H1 (cell line): Measurements from ENCODE around the gene QRICH2. TPM values are rescaled to one million over a fixed set of nuclear protein-coding genes. Genes with fewer than 3 reads are reported as not detected.

Source experiments
- ATF2 ChIP-seq: IDR thresholded peaks from 2 replicates; pipeline ENCODE4 v1.6.1; 2012; ENCODE audit warnings: low read length, inconsistent platforms
- CBX8 ChIP-seq: fragments of 300-800, 300-1000 bp; sonication (generic); IDR thresholded peaks from 2 replicates; pipeline ENCODE4 v1.7.1; 2016; ENCODE audit warnings: low read depth, low read length, borderline replicate concordance
- CHD7 ChIP-seq: fragments of 300-600 bp; sonication (generic); IDR thresholded peaks from 2 replicates; pipeline ENCODE4 v1.7.1; 2012; ENCODE audit warnings: low read length, moderate library complexity, mild to moderate bottlenecking, inconsistent platforms; ENCODE audit not compliant: insufficient replicate concordance
- EGR1 ChIP-seq: IDR thresholded peaks from 2 replicates; pipeline ENCODE4 v1.6.1; 2011; ENCODE audit warnings: low read depth, low read length, borderline replicate concordance
- POU5F1 ChIP-seq: IDR thresholded peaks from 2 replicates; pipeline ENCODE4 v1.6.1; 2011; ENCODE audit warnings: low read depth, mild to moderate bottlenecking, low read length, moderate library complexity
- RBBP5 ChIP-seq: IDR thresholded peaks from 2 replicates; pipeline ENCODE4 v1.7.1; 2012; ENCODE audit warnings: low read depth, mild to moderate bottlenecking, inconsistent platforms, low read length, moderate library complexity, borderline replicate concordance
- SIN3A ChIP-seq, 2 experiments: IDR thresholded peaks in 1 of 2; conservative IDR thresholded peaks in 1 of 2; 2 replicates each; pipeline ENCODE4 v1.6.1; 2011 to 2012; ENCODE audit warnings: low read length in 2 of 2, improper control_type of control experiment in 1 of 2, low read depth in 1 of 2, mild to moderate bottlenecking in 1 of 2
- polyA plus RNA-seq, 7 experiments: library from polyadenylated mRNA; depleted of rRNA in 3 of 7; stranded (reverse) in 5 of 7; unstranded in 2 of 7; fragments of >200 nt in 5 of 7; fragments of 200-250 nt in 2 of 7; gene quantifications; 1 replicate in 5 of 7; 2 replicates in 1 of 7; 4 replicates in 1 of 7; pipeline versions ENCODE4 v1.2.1 to v1.2.3, GENCODE V29; 2011 to 2013; ENCODE audit warnings: missing spikeins in 2 of 7, mixed read lengths in 2 of 7
- total RNA-seq: library from RNA; stranded (reverse); fragmentation: NEBNext Ultra II Directional; extraction: Animal tissue kit (Norgen Biotek cat#: 25700); gene quantifications from 2 replicates; pipeline ENCODE4 v1.2.1, GENCODE V29; 2021

Gene QRICH2
- total and polyA plus RNA-seq, 2 of the 8 experiments (the other 6 are each of a cell fraction or from before 2014, with no cell fraction given): 2.8 to 3.8 TPM

- TF ChIP-seq CHD7: no peak
- 0 out of 4 replicates have a peak, but pooled peaks of 1 of the 2 experiments have one; percentile 45 for TF ChIP-seq SIN3A (conservative IDR thresholded peaks at IDR 0.05 in 1 of 2, IDR thresholded peaks at IDR 0.05 in 1 of 2; ENCODE audit: low read depth in 1 of 2, low read length in 2 of 2)
- no peak for TF ChIP-seq EGR1
- TF ChIP-seq ATF2: 0 out of 2 replicates have a peak, but pooled peaks have one; percentile 62
- TF ChIP-seq CBX8: no peak
- TF ChIP-seq RBBP5: no peak
- TF ChIP-seq POU5F1: no peak
Measured at GRCh38 chr17:76278952-76279741, 28.9 kb downstream of the QRICH2 start (continued).
